ENCODE results near the gene TEPSIN. TPM values are rescaled to one million over a fixed set of nuclear protein-coding genes. Genes with fewer than 3 reads are reported as not detected.

The TEPSIN gene
- total RNA-seq, 1 donor from 2014 or later: 38.1 TPM

- intact Hi-C loops (cut with DNase I): no loop called here
- DNase-seq (ENCODE audit: low spot score) (no peak), ATAC-seq (no peak)
Observed at GRCh38 chr17:81271226-81271625, 32.4 kb upstream of the TEPSIN start.

DNA sequence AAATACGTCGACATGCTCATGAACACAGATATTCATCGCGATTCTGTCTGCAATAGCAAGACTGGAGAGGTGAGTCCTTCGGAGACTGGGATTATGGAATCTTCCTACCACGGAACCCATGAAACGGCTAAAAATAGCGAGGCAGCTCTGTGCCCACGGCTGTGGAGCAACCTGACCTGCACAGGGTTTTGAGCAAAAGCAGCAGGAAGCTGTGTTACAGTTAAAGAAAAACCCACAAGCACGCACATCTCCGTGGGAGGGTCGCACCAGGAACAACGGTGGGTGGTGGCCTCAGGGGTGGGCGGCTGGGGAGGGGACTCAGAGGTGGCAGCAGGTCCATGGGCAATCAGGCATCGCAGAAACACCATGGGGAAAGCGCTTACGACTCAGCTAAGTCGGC, 31.4 kb upstream of the TEPSIN start:
- intact Hi-C loops (cut with DNase I): no loop called here
- ATAC-seq (no peak), DNase-seq (ENCODE audit: low spot score) (no peak)

DNA sequence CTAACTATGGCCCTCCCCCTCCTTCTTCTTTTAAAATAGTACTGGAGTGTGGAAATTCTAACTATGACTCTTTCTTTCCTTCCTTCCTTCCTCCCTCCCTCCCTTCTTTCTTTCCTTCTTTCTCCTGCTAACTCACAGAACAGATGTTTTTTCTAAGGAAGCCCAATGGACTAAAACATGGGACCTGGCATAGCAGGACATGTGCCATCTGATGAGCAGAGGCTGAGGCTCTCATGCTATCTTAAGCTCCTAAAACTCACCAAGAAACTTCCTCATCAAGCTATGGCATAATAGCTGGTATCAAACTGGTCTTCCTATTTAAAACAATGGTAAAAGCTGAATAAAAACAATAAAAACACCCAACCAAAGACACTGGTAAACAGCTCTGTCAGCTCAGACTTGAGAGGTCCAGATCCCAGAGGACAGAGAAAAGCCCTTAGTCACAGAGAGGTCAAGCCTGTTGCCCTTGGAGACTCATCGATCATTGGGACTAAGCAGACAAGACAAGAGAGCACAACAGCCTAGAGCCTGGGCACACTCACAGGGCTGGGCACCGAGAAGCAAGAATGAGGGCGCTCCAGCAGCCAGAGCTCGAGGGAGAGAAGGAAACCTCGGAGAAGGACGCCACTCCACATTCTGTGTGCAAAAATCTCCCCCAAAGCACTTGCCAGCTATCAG, 28.7 kb upstream of the TEPSIN start:
- intact Hi-C loops (cut with DNase I): no loop called here
- ATAC-seq (no peak), DNase-seq (ENCODE audit: low spot score) (no peak)

- intact Hi-C loops (cut with DNase I): no loop called here
- DNase-seq (ENCODE audit: low spot score) (no peak), ATAC-seq (no peak)
Observed at GRCh38 chr17:81265576-81265975, 26.7 kb upstream of the TEPSIN start.

- ATAC-seq: no peak
- DNase-seq (ENCODE audit: low spot score): no peak
- intact Hi-C loops (cut with DNase I): no loop called here
Observed at GRCh38 chr17:81264640-81265039, 25.8 kb upstream of the TEPSIN start.

DNA sequence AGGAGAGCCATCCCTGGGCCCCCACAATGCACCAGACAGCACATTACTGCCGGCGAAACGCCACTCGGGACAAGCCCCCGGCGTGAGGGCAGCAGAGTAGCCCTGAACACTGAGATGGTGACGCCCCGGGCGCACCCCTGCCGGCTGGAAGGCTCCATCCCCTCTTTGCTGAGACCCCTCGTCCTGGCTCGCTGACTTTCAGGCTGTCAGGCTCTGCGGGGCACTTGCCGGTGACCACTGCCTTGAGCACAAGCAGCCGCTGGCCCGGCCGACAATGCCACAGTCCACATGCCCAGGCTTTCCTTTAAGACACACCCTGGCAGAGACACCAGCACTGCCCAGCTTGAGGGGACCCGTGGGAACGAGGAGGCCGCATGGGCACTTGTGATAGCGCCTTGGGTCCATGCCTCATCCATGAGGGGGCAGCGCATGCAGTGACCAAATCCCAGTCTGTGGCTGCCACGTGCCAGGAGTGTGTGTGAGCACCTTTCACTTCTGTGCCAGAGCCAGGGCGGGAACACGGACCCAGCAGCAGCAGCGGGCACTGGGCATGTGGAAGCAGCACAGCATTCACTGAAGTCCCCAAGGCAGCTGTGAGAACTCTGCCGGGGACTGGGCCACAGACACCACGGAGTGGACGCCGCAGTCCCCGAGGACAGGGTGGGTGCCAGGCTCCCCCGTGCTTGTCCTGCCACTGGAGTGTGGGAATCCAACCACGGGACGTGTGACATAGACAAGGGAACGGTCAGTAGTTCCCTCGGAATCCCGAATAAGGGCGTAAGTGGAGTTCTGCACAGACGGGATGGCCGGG, 24.7 kb upstream of the TEPSIN start:
- ATAC-seq (no peak), DNase-seq (ENCODE audit: low spot score) (no peak)
- intact Hi-C loops (cut with DNase I): no loop called here

DNA sequence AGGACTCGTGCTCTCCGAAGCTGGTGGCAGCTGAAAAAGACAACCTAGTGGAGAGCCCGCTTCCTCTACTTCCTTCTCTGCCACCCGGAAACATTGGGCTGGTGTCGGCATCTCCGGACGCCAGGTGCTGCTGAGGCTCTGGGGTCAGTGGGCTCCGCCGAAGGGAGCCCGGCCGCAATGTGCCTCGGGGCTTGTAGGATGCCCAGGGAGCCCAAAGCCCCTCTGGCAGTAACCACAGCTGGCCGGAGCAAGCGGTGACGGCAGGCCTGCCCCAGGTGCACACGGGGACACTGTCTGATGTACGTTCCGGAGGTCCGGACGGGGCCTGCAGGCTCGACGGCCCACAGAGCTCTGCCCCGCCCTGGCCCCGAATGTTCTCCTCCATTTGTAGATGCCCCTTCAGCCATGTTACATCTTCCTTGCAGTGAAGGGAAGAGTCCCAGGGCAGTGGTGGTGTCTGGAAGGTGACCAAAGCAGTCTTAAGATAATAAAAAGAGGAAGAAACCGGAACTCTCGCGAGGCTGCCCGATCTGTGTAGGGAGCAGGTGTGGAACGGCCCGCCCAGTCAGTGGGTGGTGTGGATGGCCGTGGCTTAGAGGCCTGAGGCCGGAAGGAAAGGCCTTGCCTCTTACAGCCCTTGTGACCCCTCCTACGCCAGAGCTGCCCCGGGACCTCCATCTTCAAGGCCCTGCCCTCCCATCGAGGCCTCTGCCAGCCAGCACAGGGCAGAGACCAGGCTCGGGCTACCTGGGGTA, 22.9 kb upstream of the TEPSIN start:
- peak; percentile 78 for ATAC-seq
- no peak for DNase-seq (ENCODE audit: low spot score)
- intact Hi-C loops (cut with DNase I): no loop called here

- no peak for ATAC-seq
Observed at GRCh38 chr17:81261096-81261495, 22.2 kb upstream of the TEPSIN start.

DNA sequence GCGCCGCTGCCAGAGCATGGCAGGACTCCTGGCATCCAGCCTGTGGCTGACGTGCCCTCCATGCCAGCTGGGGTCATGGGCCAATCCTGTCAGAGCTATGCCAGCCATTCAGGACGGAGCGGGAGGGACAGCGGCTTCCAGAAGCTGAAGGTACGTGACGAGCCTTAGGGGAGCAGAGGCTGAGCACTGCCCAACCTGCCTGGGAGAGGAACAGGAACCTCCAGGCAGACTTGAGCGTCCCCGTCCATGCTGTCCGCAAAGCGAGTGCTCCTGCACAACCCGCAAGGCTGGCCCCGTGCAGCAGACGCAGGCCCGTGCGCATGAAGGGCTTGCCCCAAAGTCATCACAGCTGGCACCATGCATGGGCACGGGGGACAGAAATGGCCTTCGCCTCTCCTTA, 21.8 kb upstream of the TEPSIN start:
- no peak for ATAC-seq
- DNase-seq (ENCODE audit: low spot score): no peak
- intact Hi-C loops (cut with DNase I): no loop called here

More at GRCh38 chr17:81261096-81261495, 22.2 kb upstream of the TEPSIN start:
- intact Hi-C loops (cut with DNase I): no loop called here
- DNase-seq (ENCODE audit: low spot score): no peak

- ATAC-seq: no peak
- intact Hi-C loops (cut with DNase I): no loop called here
- no peak for DNase-seq (ENCODE audit: low spot score)
Observed at GRCh38 chr17:81260171-81260570, 21.3 kb upstream of the TEPSIN start.

- intact Hi-C loops (cut with DNase I): loop anchor here (10.0 kb wide), 1 partner anchor 346 kb away; no protein-coding TSS in a partner anchor
- no peak for DNase-seq (ENCODE audit: low spot score)
- ATAC-seq: no peak
Observed at GRCh38 chr17:81259058-81259605, 20.3 kb upstream of the TEPSIN start.

DNA sequence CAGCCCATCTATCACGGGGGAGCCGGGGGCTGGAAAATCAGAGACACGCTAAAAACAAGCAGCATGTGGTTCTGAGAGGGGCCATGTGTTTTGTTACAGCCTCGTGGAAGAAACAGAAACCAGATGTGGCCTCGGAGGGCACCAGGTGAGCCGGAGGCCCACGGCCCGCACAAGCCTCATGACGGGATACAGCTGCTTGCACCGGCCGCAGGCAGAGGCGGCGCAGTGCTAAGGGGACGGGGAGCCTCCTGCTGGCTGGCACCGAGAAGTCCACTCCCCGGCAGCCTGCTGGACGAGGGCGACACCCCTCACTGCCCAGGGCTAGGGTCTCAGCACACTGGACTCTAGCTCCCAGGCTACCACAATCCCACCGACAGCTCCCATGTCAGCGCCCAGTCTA, 19.4 kb upstream of the TEPSIN start:
- no peak for DNase-seq (ENCODE audit: low spot score)
- ATAC-seq: no peak
- intact Hi-C loops (cut with DNase I): loop anchor here (10.0 kb wide), 1 partner anchor 347 kb away; no protein-coding TSS in a partner anchor

DNA sequence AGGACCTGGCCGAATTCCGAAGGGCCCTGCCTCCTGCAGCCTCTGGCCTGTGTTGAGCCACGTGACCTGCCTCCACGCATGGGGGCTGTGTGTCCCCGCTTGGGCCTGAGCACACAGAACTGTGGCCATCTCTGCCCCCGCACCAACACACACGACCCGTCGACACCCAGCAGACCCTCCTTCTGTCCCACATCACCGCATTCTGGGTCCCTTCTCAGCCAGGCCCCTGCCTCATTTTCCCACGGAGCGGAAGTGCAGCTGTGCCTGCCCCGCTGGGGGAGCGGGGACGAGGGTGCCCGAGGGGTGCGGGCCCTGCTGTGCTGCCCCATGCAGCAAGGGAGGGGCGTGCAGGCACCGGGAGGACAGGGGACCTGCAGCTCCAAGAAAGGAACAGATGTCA, 18.7 kb upstream of the TEPSIN start:
- no peak for ATAC-seq
- intact Hi-C loops (cut with DNase I): loop anchor here (10.0 kb wide), 1 partner anchor 347 kb away; no protein-coding TSS in a partner anchor

GRCh38 chr17:81256616-81257015, 17.8 kb upstream of the TEPSIN start:
- ATAC-seq (no peak), DNase-seq (ENCODE audit: low spot score) (no peak)
- intact Hi-C loops (cut with DNase I): loop anchor here (10.0 kb wide), 1 partner anchor 348 kb away; no protein-coding TSS in a partner anchor

More for the DNA sequence above, 18.7 kb upstream of the TEPSIN start:
- DNase-seq (ENCODE audit: low spot score): no peak

- peak; percentile 71 for ATAC-seq
- intact Hi-C loops (cut with DNase I): loop anchor here (10.0 kb wide), 1 partner anchor 350 kb away; no protein-coding TSS in a partner anchor
- DNase-seq (ENCODE audit: low spot score): peak; percentile 81
Observed at GRCh38 chr17:81254955-81255717, 16.3 kb upstream of the TEPSIN start.

- DNase-seq (ENCODE audit: low spot score): no peak
- intact Hi-C loops (cut with DNase I): loop anchor here (1.0 to 10.0 kb wide), 2 partner anchors 231 to 351 kb away; no protein-coding TSS in a partner anchor
Observed at GRCh38 chr17:81253358-81254131, 14.7 kb upstream of the TEPSIN start.

GRCh38 chr17:81252987-81253329, 14.1 kb upstream of the TEPSIN start:
- DNase-seq (ENCODE audit: low spot score) (no peak), ATAC-seq (no peak)
- intact Hi-C loops (cut with DNase I): loop anchor here (1.0 to 10.0 kb wide), 2 partner anchors 231 to 352 kb away; no protein-coding TSS in a partner anchor

More at GRCh38 chr17:81253358-81254131, 14.7 kb upstream of the TEPSIN start:
- peak; percentile 56 for ATAC-seq
